K562 (cell line): ENCODE results near the gene LAPTM5. TPM values are rescaled to one million over a fixed set of nuclear protein-coding genes. Genes with fewer than 3 reads are reported as not detected.

Experiments
- ATAC-seq: fragments of 200-7000 bp; cut with Tn5 transposase; 3 replicates; pipeline ENCODE4 v1.9.1; 2020; ENCODE audit warnings: moderate library complexity
- BruUV-seq: library from RNA; stranded (reverse); fragments of 400-500 nt; replicated peaks from 2 replicates; lab custom pipeline; 2021; lab: Mats Ljungman, UMichigan
- CTCF ChIA-PET: fragments of 300-600 bp; formaldehyde crosslinking; extraction: SDS; loops from one replicate; lab custom pipeline; 2021; ENCODE audit warnings: low intra/inter-chr PET ratio; lab: Yijun Ruan, JAX
- POLR2A ChIA-PET: fragments of 300-600, 350-650 bp; sonication (Branson Sonifier 250); formaldehyde crosslinking; extraction: SDS; loops from one replicate; lab custom pipeline; 2021; ENCODE audit warnings: antibody characterized with exemption, inconsistent platforms; lab: Yijun Ruan, JAX
- DNase-seq, 4 experiments: peaks; one replicate each; pipeline versions ENCODE4 v3.0.0 to v3.0.0-alpha.2; 2011 to 2018; ENCODE audit warnings: low spot score in 3 of 4, mixed read lengths in 3 of 4; ENCODE audit errors: extremely low read depth in 1 of 4
- FAIRE-seq: peaks from 2 replicates; lab custom pipeline; 2011; peaks lifted over from hg19 to GRCh38; lab: Jason Lieb, UNC
- H2AFZ ChIP-seq: 2 replicates; pipeline ENCODE4 v1.6.0; 2011; ENCODE audit warnings: low read depth, low read length, control low read depth, inconsistent platforms
- H3K27ac ChIP-seq: fragments of 200-600 bp; 3 replicates; pipeline ENCODE4 v1.8.0; 2011; ENCODE audit warnings: low read depth, mild to moderate bottlenecking, control low read depth, inconsistent platforms, low read length, moderate library complexity, mixed read lengths; ENCODE audit errors: extremely low read depth
- H3K27me3 ChIP-seq, 2 experiments: fragments of 300-600 bp in 1 of 2; 2 replicates in 1 of 2; 3 replicates in 1 of 2; pipeline versions ENCODE4 v1.6.0 to v1.8.0; 2011; ENCODE audit warnings: inconsistent platforms in 2 of 2, low read length in 2 of 2, mild to moderate bottlenecking in 1 of 2, mixed read lengths in 1 of 2, moderate library complexity in 1 of 2; ENCODE audit not compliant: control insufficient read depth in 2 of 2, insufficient read depth in 2 of 2
- H3K36me3 ChIP-seq: fragments of 300-600 bp; 3 replicates; pipeline ENCODE4 v1.8.0; 2011; ENCODE audit warnings: mild to moderate bottlenecking, low read length, inconsistent platforms; ENCODE audit not compliant: control insufficient read depth, insufficient read depth
- H3K4me1 ChIP-seq, 2 experiments: fragments of 200-600 bp in 1 of 2; replicated peaks in 1 of 2; 2 replicates in 1 of 2; 3 replicates in 1 of 2; pipeline versions ENCODE4 v1.5.1 to v1.8.0; 2011; ENCODE audit warnings: inconsistent platforms in 2 of 2, low read length in 2 of 2, mild to moderate bottlenecking in 1 of 2, mixed read lengths in 1 of 2, moderate library complexity in 1 of 2; ENCODE audit not compliant: control insufficient read depth in 2 of 2, insufficient read depth in 2 of 2
- H3K4me2 ChIP-seq: 2 replicates; pipeline ENCODE4 v1.6.1; 2011; ENCODE audit warnings: low read length, control low read depth, inconsistent platforms, mixed read lengths; ENCODE audit not compliant: insufficient read depth
- H3K4me3 ChIP-seq: fragments of 200-600 bp; sonication (generic), shearing (Covaris generic); 2 replicates; pipeline ENCODE4 v1.5.1; 2016; ENCODE audit warnings: control low read depth, inconsistent platforms
- H3K79me2 ChIP-seq: fragments of 200-600 bp; 3 replicates; pipeline ENCODE4 v1.8.0; 2011; ENCODE audit warnings: low read length, inconsistent platforms; ENCODE audit not compliant: control insufficient read depth, insufficient read depth
- H3K9ac ChIP-seq, 2 experiments: 2 replicates each; pipeline versions ENCODE4 v1.6.0 to v1.6.1; 2011; ENCODE audit warnings: low read depth in 2 of 2, low read length in 2 of 2, control low read depth in 1 of 2, inconsistent platforms in 1 of 2, mild to moderate bottlenecking in 1 of 2, mixed read lengths in 1 of 2; ENCODE audit not compliant: insufficient read depth in 1 of 2
- H3K9me1 ChIP-seq: one replicate; pipeline ENCODE4 v1.6.0; 2011; ENCODE audit warnings: inconsistent platforms, mild to moderate bottlenecking, low read length, moderate library complexity; ENCODE audit not compliant: control insufficient read depth, insufficient read depth
- H3K9me3 ChIP-seq: replicated peaks from 2 replicates; pipeline ENCODE4 v1.5.1; 2011; ENCODE audit warnings: low read depth, low read length, inconsistent platforms; ENCODE audit not compliant: control insufficient read depth, insufficient read depth
- H4K20me1 ChIP-seq: replicated peaks from 2 replicates; pipeline ENCODE4 v1.6.1; 2011; ENCODE audit warnings: low read length, inconsistent platforms, mixed read lengths; ENCODE audit not compliant: control insufficient read depth, insufficient read depth
- CHD4 ChIP-seq: fragments of 200-600 bp; sonication (generic); IDR thresholded peaks from 3 replicates; pipeline ENCODE4 v1.6.1; 2012; ENCODE audit warnings: low read depth, mild to moderate bottlenecking, mixed read lengths, low read length, inconsistent platforms; ENCODE audit not compliant: insufficient read depth, insufficient replicate concordance, poor library complexity, severe bottlenecking
- CTCF ChIP-seq, 3 experiments: IDR thresholded peaks in 2 of 3; conservative IDR thresholded peaks in 1 of 3; 2 replicates each; pipeline ENCODE4 v1.5.1; 2011 to 2012; ENCODE audit warnings: low read length in 3 of 3, mild to moderate bottlenecking in 3 of 3, control low read depth in 2 of 3, improper control_type of control experiment in 1 of 3, inconsistent platforms in 1 of 3, low read depth in 1 of 3, mixed read lengths in 1 of 3, moderate library complexity in 1 of 3; ENCODE audit not compliant: insufficient read depth in 2 of 3
- REST ChIP-seq, 2 experiments: fragments of 450-650 bp; formaldehyde crosslinking in 1 of 2; IDR thresholded peaks; 2 replicates each; pipeline versions ENCODE4 v1.4.0 to v1.6.1; 2014 to 2020; ENCODE audit warnings: mild to moderate bottlenecking in 2 of 2, borderline replicate concordance in 1 of 2, low read depth in 1 of 2
- WGBS: fragments of 100-300 bp; shearing (Covaris generic); methylation state at CpG from one replicate; pipeline ENCODE4 v1.1.6; 2016; ENCODE audit warnings: low coverage, mixed read lengths; ENCODE audit not compliant: insufficient coverage; ENCODE audit errors: missing lambda C conversion rate; 5-methylcytosine and 5-hydroxymethylcytosine counted together
- in situ Hi-C: fragments of 300-500 bp; cut with MboI; formaldehyde crosslinking; loops from 4 replicates; pipeline ENCODE4 v1.15.0; 2018; ENCODE audit warnings: inconsistent platforms, mixed read lengths
- intact Hi-C: fragments of 100-400 bp; cut with micrococcal nuclease; formaldehyde crosslinking; loops from 2 replicates; pipeline ENCODE4 v1.14.2; 2022
- polyA plus RNA-seq, 8 experiments: library from polyadenylated mRNA; depleted of rRNA in 4 of 8; stranded (reverse) in 5 of 8; unstranded in 3 of 8; fragments of >200 nt; fragmentation: Nextera tagmentation in 2 of 8; fragmentation: Illumina TruSeq in 1 of 8; extraction: Ambion mirVana in 2 of 8; extraction: Trizol in 1 of 8; gene quantifications; 2 replicates each; pipeline versions ENCODE4 v1.2.1 to v1.2.3, GENCODE V29; 2011 to 2014; ENCODE audit warnings: inconsistent platforms in 1 of 8, missing spikeins in 1 of 8
- total RNA-seq, 7 experiments: library from RNA; depleted of rRNA in 6 of 7; stranded (reverse); fragments of >200 nt in 6 of 7; fragmentation: Illumina TruSeq in 2 of 7; extraction: Trizol in 2 of 7; gene quantifications; 2 replicates each; pipeline versions ENCODE4 v1.2.1 to v1.2.3, GENCODE V29; 2011 to 2021; ENCODE audit warnings: low replicate concordance in 1 of 7

The LAPTM5 gene
- total and polyA plus RNA-seq, 9 of the 15 experiments (the other 6 are each of a cell fraction or from before 2014, with no cell fraction given): 2.4 to 47.3 (median 20.3) TPM

- peak overlapping the region; percentile 95 to 98 for H3K9ac ChIP-seq
- H3K9me3 ChIP-seq: peaks cover 4% of the 10 kb centered on the region
- ChIA-PET POLR2A (interaction anchor here (0.6 to 5.2 kb wide), 16 partner anchors 7 to 251 kb away, joined by 3 to 117 read pairs (median 5); partner anchors contain the start of gene LAPTM5), CTCF (interaction anchor here (0.9 to 9.0 kb wide), 4 partner anchors 59 to 703 kb away, joined by 3 to 187 read pairs (median 17); no protein-coding TSS in a partner anchor)
- no peak overlapping the region for H2AFZ ChIP-seq
- H3K4me2 ChIP-seq: peak overlapping the region; percentile 98
- peaks cover 47% of the 10 kb centered on the region for H3K79me2 ChIP-seq
- peaks cover 37 to 67% of the 10 kb centered on the region in 2 experiments for H3K4me1 ChIP-seq
- 66% methylated on average over 16 of the region's 16 CpGs for WGBS
- no peaks in the 10 kb centered on the region for H3K9me1 ChIP-seq
- in situ Hi-C loops: no loop called here
- H4K20me1 ChIP-seq: no peaks in the 10 kb centered on the region
- ATAC-seq: no peak
- H3K4me3 ChIP-seq: peak overlapping the region; percentile 61
- FAIRE-seq: no peak
- H3K36me3 ChIP-seq: peaks cover 46% of the 10 kb centered on the region
- H3K27me3 ChIP-seq: no peaks in the 10 kb centered on the region
- DNase-seq: no peak
- intact Hi-C loops: no loop called here
- no TSS peak for BruUV-seq
- peak overlapping the region; percentile 95; the same call in 2 of the 3 replicates for H3K27ac ChIP-seq
- TF ChIP-seq CHD4 (peak; percentile 47), CTCF (IDR thresholded peaks at IDR 0.05 in 2 of 3, conservative IDR thresholded peaks at IDR 0.05 in 1 of 3; ENCODE audit: insufficient read depth in 2 of 3, low read depth in 1 of 3, low read length in 3 of 3) (0 out of 6 replicates have a peak, but pooled peaks of 1 of the 3 experiments have one; percentile 13), REST (IDR thresholded peaks at IDR 0.05; ENCODE audit: borderline replicate concordance) (0 out of 2 replicates have a peak, but pooled peaks have one; percentile 14), REST (CRISPR knock-in tag; IDR thresholded peaks at IDR 0.05; ENCODE audit: low read depth) (no peak)
Observed at GRCh38 chr1:30720271-30721223, 37.0 kb downstream of the LAPTM5 start.
